ENCODE data around the gene CPO.

- TF ChIP-seq CTCF (IDR thresholded peaks at IDR 0.05; ENCODE audit: poor library complexity) (no peak), EZH2 (IDR thresholded peaks at IDR 0.05; ENCODE audit: borderline replicate concordance) (no peak)
Observed at GRCh38 chr2:206979922-206980321, 40.6 kb downstream of the CPO start.
